RWPE2 (cell line): Measurements from ENCODE around the gene IL1RL2.

Experiments used
- ATAC-seq: fragments of 200-7000 bp; cut with Tn5 transposase; 3 replicates; pipeline ENCODE4 v1.9.1; 2021; ENCODE audit warnings: low read depth
- DNase-seq: peaks from one replicate; pipeline ENCODE4 v3.0.0-alpha.2; 2020; ENCODE audit warnings: low spot score
- H3K27ac ChIP-seq: fragments of 450-650 bp; 2 replicates; pipeline ENCODE4 v1.5.1; 2017; ENCODE audit warnings: mild to moderate bottlenecking; ENCODE audit not compliant: poor library complexity, severe bottlenecking
- H3K27me3 ChIP-seq: fragments of 250-450 bp; sonication (Bioruptor Pico); 2 replicates; pipeline ENCODE4 v1.5.1; 2021; ENCODE audit warnings: mild to moderate bottlenecking, moderate library complexity; ENCODE audit not compliant: insufficient read depth, poor library complexity, severe bottlenecking
- H3K36me3 ChIP-seq: fragments of 250-450 bp; sonication (Bioruptor Pico); 2 replicates; pipeline ENCODE4 v1.5.1; 2020; ENCODE audit warnings: low read depth, mild to moderate bottlenecking, moderate library complexity
- H3K4me1 ChIP-seq: fragments of 250-450 bp; sonication (Bioruptor Pico); 2 replicates; pipeline ENCODE4 v1.5.1; 2021; ENCODE audit warnings: mild to moderate bottlenecking, moderate library complexity; ENCODE audit not compliant: insufficient read depth, poor library complexity, severe bottlenecking
- H3K4me3 ChIP-seq: fragments of 250-450 bp; sonication (Bioruptor Pico); 2 replicates; pipeline ENCODE4 v1.5.1; 2021; ENCODE audit warnings: mild to moderate bottlenecking, moderate library complexity; ENCODE audit not compliant: severe bottlenecking
- H3K9me3 ChIP-seq: fragments of 250-450 bp; sonication (Bioruptor Pico); 2 replicates; pipeline ENCODE4 v1.5.1; 2021; ENCODE audit warnings: mild to moderate bottlenecking, moderate library complexity; ENCODE audit not compliant: severe bottlenecking
- CTCF ChIP-seq: fragments of 450-650 bp; IDR thresholded peaks from one replicate; pipeline ENCODE4 v1.5.1; 2017; ENCODE audit warnings: mild to moderate bottlenecking, moderate library complexity; ENCODE audit not compliant: poor library complexity, severe bottlenecking

Gene IL1RL2

GRCh38 chr2:102256874-102257462, 70.1 kb downstream of the IL1RL2 start:
- Histone ChIP-seq H3K9me3 (no peaks in the 10 kb centered on the region), H3K27me3 (no peaks in the 10 kb centered on the region), H3K27ac (no peak overlapping the region), H3K36me3 (no peaks in the 10 kb centered on the region), H3K4me3 (no peak overlapping the region), H3K4me1 (peaks cover 13% of the 10 kb centered on the region)
- ATAC-seq (no peak), DNase-seq (no peak)
- TF ChIP-seq CTCF: no peak

- peaks cover 13% of the 10 kb centered on the region for H3K4me1 ChIP-seq
- H3K27me3 ChIP-seq: no peaks in the 10 kb centered on the region
- ATAC-seq (no peak), DNase-seq (no peak)
- H3K27ac ChIP-seq: peak overlapping the region; percentile 48
- H3K9me3 ChIP-seq: no peaks in the 10 kb centered on the region
- TF ChIP-seq CTCF: no peak
- no peak overlapping the region for H3K4me3 ChIP-seq
- no peaks in the 10 kb centered on the region for H3K36me3 ChIP-seq
These were observed 71.2 kb downstream of the IL1RL2 start for GRCh38 chr2:102258025-102258385.

GRCh38 chr2:102258386-102259074, 71.7 kb downstream of the IL1RL2 start:
- ATAC-seq: peak; percentile 98
- peak overlapping the region; percentile 48 for H3K27ac ChIP-seq

GRCh38 chr2:102261467-102262135, 74.8 kb downstream of the IL1RL2 start:
- Histone ChIP-seq H3K36me3 (no peaks in the 10 kb centered on the region), H3K4me3 (no peak overlapping the region), H3K4me1 (peaks cover 13% of the 10 kb centered on the region), H3K9me3 (no peaks in the 10 kb centered on the region), H3K27ac (no peak overlapping the region), H3K27me3 (no peaks in the 10 kb centered on the region)
- no peak for DNase-seq
- TF ChIP-seq CTCF: no peak
- no peak for ATAC-seq

More at GRCh38 chr2:102258386-102259074, 71.7 kb downstream of the IL1RL2 start:
- Histone ChIP-seq H3K27me3 (no peaks in the 10 kb centered on the region), H3K4me1 (peaks cover 13% of the 10 kb centered on the region), H3K36me3 (no peaks in the 10 kb centered on the region), H3K4me3 (no peak overlapping the region), H3K9me3 (no peaks in the 10 kb centered on the region)
- no peak for DNase-seq
- no peak for TF ChIP-seq CTCF
